Stimulated activated CD8-positive, alpha-beta memory T cell treated with anti-CD3 and anti-CD28 coated beads, Interleukin-4, amount 100 ng/mL, for 48 hours (primary cell): Measurements from ENCODE around the gene PRKD1.
"Not testable (repeated sequence)": the region's sequence is repeated elsewhere in the genome, so short reads cannot be mapped to it uniquely, and the experiment has no call there.

Experiments used
- DNase-seq: peaks from one replicate; pipeline ENCODE4 v3.0.0-alpha.2; 2020

Gene PRKD1

DNA sequence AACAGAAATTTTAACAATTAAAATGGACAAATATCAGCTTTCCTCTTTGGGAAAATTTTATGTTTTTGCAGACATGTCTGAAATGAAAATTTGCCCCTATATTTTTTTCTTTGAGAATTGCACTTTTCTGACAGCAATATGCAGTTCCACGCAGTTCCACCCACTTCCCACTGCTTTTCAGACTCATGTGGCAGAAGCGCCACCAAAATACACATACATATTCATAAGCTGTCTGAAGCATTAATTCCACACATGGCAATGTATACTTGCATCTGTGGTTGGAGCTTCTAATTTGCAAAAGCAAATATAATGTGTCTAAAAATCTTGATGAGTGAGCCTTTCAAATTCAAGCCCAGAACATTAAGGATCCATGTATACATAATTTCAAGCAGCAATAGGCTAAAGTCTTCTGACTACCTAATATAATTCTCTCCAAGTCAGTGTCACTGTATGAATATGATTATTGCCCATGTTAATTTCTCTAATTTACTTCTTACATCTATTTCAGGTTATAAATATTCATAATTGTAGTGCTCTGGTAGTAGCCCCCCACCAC lies 129.5 kb downstream of the PRKD1 start:
- no peak for DNase-seq

DNA sequence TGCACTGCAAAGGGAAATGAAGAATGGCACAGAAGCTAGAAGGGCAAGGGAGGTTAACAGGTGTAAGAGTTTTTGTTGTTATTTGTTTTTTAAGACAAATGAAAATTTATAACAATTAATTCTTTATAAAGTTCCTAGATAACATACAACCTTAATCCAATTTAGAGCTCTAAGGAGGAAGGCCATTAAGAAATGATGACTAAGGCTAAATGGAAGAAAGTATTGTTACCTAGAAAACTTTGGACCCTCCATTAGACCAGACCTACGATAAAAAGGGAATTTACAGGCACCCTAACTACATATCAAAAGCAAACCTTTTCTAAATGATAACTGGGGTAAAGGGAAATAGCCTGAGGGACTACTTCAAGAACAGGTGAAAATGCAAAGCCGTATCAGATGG lies 130.8 kb downstream of the PRKD1 start:
- no peak for DNase-seq

DNA sequence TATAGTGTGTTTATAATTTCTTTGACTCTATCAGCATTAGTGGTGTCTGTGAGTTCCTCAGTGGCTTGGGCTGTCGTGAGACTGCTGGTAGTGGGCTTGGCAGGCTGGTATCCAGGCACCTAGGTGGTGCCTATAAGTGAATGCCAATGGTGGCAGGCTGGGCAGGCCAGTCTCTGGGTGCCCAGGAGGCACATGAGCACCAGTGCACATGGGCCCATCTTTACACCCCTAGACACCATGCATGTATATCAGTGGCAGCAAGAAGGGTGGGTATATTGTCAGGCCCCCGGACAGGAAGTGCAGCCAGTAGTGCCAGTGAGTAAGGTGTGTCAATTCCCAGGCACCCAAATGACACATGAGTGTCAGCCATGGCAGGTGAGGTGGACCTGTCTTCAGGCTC lies 138.2 kb downstream of the PRKD1 start:
- DNase-seq, result no peak

- DNase-seq, result no peak
Measured at GRCh38 chr14:29788093-29788492, 139.6 kb downstream of the PRKD1 start.

- DNase-seq, result no peak
Measured at GRCh38 chr14:29783556-29783955, 144.1 kb downstream of the PRKD1 start.

GRCh38 chr14:29782041-29782440 lies 145.6 kb downstream of the PRKD1 start:
- no peak for DNase-seq

- not testable (repeated sequence) for DNase-seq
Measured at GRCh38 chr14:29777142-29777541, 150.5 kb downstream of the PRKD1 start.

DNA sequence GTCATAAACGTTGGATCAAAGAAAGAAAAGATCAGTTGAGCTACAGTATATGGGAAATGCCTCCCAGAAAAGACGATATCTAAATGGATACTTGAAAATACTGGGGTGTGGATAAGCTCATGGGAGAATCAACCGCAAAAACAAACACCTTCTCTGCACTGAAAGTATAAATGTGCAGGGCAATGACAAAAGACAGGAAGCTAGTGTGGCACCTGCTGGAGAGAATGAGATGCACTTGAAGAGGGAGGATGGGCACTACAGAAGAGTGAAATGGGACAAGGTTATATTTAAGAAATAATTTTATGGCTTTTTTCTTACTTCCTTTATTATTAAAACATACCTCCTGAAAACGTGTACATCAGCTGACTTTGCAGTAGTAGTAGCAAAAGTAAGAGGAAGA lies 153.7 kb downstream of the PRKD1 start:
- DNase-seq, result no peak

- no peak for DNase-seq
Measured at GRCh38 chr14:29763342-29763858, 164.2 kb downstream of the PRKD1 start.

GRCh38 chr14:29759521-29760340 lies 167.9 kb downstream of the PRKD1 start:
- DNase-seq, result no peak

DNA sequence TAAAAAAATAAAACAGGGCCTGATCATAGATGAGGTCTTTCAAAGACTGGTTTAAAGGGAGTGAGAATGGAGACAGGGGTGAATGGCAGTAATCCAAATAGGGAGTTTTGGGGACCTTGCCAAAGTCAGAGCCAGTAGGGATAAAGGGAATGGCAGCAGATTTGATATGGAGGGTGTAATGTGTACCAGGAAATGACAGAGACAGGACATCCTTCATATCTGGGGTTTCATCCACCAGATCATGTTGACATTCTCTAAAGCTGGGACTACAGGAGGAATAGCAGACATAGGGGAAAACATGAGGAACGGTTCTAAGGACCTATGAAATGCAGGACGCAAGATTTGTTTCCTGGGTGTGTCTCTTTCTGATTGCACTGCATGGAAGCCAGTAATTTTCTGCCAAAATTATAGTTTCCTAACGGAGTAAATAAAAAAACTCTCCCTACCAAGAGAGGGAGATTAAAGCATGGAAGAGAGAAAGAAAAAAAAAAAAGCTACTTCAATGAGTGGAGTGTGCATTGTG lies 169.9 kb downstream of the PRKD1 start:
- no peak for DNase-seq

DNA sequence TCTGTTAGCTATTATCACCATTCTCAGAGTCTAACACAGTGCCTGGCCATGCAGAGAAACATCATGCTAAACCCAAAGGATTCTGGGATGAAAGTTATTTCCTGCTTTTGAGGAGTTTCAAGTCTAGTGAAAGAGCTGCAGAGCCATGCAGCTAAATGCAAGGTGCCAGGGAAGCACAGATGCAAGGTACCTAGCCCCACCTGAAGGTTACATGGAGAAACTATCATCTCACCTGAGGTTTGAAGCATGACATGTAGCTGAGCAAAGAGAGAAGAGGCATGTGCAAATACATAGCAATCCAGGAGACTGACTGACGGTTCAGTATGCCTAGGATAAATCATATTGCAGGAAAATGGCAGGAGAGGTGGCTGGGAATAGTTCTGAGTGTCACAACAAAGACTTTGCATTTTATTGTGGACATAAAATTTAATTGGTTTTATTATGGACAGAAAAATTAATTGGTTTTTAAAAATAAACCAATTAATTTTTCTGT lies 170.4 kb downstream of the PRKD1 start:
- no peak for DNase-seq

GRCh38 chr14:29756019-29756385 lies 171.6 kb downstream of the PRKD1 start:
- no peak for DNase-seq

DNA sequence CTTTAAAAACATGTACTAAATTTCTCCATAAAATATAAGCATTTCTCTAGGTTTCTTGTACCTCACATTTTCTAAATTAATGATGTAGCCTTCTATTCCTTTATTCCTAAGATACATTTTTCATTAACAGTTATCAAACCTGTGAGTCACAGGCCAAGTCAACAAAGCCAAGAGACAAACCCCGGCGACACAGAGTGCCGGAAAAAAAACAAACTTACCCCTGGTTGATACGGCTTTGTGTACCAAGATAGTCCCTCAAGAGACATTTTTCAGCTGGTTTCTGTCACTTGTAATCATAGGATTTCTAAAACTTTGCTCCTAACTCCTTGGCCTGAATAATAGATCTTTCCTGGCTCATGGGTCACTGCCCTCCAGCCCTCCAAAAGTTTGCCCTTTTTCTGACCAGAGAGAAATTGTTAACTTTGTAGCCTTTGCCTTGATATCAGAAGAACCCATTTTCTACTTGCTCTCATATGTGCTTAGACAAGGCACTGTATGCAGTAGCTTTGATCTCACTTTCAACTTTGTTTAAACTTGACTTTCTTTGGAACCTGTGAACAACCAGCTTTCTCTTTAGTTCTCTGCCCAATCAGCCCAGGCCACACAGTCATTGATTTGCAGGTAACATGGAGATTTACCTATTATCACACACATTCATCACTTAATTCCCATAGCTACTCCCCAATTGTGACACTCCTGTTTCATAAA lies 172.2 kb downstream of the PRKD1 start:
- DNase-seq, result no peak

DNA sequence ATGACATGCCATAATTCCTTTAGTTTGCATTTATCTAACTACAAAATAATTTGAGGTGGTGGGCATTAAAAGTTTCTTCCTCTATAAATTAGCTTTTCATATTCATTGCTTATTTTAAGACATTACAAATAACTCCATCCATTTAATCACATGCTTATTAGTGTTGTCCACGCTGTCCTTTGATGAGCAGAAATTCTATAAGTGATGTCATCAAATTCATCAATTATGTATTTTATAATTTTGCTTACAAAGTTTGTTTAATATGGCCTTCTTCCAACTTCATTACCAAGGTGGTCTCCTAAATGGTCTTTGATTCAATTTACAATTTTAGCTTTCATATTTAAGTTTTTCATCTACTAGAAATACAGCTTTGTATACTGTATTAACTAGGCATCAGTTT lies 173.5 kb downstream of the PRKD1 start:
- no peak for DNase-seq

DNA sequence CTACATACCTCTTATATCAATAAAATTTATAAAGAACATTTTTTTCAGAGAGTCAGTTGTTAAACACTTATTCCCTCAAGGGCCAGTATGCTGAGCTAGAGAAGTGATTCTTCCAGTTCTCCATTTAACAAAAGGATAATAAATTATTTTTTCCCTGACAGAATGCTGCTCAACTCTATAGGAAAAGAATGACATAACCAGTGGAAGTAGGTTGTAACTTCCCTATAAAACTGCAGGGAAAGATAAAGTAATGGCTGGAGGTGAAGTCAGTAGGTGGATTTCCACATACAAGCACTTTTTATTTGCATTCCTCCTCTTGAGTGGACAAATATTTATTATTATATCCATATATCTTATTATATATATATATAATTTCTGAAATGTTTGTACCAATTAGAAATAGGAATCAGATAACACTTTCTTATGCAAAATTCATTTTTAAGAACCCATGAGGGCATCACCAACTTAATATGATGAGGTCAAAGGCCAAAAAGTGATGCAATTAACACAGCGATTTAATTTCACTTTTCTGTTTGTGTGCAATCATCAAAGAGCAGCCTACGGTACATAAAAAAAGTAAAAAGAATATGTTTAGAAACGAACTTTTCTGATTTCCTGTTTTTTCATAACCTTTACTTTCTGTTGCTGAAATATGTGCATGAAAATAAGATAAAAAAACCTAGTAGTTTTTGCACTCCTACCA lies 175.3 kb downstream of the PRKD1 start:
- no peak for DNase-seq

DNA sequence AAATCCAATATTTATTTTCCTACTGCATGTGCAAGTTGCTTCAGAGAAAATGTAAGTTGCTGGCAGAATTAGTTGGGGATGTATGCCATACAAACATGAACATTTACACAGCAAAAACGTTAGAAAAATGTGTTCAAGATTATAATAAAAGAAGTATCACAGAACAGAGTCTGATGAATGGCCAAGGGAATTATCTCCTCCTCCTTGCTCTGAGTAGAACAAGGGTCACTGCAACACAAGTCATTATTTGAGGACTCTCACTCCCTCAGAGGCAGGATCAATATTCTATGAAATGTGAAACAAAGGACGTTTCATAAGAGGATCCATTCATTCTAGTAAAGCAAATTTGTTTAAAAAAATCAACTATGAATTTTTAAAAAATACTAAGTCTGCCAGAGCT lies 177.8 kb downstream of the PRKD1 start:
- no peak for DNase-seq

DNA sequence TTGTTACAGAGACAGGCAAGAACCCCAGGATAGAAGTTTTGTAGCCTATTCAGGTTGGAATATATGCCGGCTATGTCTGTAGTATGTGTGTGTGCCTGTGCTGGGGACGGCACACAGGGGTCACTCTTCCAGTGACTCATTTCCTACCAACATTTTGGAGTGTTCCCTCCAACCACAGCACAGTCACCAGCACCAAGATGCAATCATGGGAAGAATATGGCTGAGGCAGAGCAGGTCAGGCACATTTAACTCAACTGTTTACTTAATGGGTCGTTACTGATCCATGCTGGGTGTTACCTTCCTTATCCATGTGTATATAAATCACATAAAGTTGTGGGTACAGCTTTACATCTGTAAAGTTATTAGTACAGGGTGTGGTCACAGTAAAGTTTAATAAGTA lies 178.3 kb downstream of the PRKD1 start:
- DNase-seq, result no peak

DNA sequence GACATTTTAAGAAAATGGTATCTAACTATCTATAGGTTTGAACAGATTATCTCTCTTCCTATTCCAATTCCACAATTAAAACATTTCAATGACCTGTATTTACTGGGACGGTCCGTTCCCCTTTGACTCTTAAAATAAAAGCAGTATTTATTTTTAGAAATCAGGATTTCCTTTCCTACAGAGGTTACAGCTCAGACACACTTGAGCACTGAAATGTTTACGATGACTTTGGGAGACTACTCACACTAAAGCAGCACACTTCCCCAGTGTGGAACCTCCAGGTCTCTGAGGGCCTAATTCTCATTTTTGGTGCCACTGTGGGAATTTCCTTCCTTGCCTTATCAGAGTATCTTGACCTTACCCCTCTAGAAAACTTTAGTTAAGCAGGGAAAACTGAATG lies 181.8 kb downstream of the PRKD1 start:
- DNase-seq, result no peak

DNA sequence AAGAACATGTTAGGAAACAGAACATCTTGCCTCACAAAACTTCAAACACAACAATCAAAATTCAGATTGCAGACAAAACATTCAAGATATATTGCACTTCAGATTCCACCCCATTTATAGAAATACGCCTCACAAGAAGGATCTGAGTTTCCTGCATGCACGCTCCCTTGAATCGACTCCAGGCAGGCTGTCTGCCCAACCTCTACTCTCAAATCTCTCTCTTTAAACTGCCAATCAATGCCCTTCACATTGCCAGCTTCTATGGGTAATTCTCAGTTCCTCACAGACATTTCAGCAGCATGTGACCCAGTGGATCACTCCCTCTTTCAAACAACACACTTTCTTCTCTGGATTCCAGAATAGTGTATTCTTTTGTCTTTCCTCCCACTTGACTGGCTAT lies 184.1 kb downstream of the PRKD1 start:
- DNase-seq, result no peak

DNA sequence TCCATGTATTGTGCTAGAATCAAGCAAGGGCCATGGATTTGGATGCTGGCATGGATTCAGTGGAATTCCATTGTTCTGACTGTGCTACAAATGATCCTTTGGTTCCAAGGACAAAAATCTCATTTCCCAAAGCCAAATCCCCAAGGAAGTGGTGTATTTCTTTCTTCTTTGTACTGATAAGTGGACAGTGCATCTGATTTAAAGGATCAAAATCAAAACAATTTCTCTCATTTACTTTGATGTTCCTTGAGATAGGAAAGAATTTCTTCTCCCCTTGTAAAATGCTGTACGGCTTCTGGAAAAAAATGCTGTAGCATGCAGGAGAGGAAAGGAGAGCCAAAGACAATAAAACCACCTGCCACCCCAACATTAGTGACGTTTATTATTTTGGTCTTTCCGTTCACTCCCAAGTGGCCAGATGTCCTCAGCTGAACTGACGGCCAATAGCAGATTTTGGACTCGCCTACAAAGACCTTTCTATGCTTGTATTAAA lies 185.7 kb downstream of the PRKD1 start:
- no peak for DNase-seq

- DNase-seq, result no peak
Measured at GRCh38 chr14:29740491-29740890, 187.2 kb downstream of the PRKD1 start.

DNA sequence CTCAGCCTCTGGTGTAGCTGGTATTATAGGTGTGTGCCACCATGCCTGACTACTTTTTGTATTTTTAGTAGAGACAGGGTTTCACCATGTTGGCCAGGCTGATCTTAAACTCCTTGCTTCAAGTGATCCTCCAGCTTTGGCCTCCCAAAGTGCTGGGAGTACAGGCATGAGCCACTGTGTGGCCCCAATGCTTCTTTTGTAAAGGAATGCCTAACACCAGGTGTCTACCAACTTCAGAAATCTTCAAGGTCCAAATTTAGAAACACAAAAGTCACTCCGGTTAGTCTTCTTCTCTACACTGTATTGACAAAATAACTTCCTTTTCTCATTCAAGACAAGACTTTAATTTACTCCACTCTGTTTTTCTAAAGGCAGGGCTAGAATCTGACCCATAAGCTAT lies 188.7 kb downstream of the PRKD1 start:
- DNase-seq, result no peak
